DMS53 treated with DMSO at 0.1 percent for 48 hours (cell line): ENCODE results near the gene TXNDC11.
"Not testable (repeated sequence)": the region's sequence is repeated elsewhere in the genome, so short reads cannot be mapped to it uniquely, and the experiment has no call there.

Source experiments
- DNase-seq: peaks from one replicate; lab custom pipeline; 2025; ENCODE audit not compliant: unreplicated experiment; lab: John Stamatoyannopoulos, UW

Gene TXNDC11, protein sequence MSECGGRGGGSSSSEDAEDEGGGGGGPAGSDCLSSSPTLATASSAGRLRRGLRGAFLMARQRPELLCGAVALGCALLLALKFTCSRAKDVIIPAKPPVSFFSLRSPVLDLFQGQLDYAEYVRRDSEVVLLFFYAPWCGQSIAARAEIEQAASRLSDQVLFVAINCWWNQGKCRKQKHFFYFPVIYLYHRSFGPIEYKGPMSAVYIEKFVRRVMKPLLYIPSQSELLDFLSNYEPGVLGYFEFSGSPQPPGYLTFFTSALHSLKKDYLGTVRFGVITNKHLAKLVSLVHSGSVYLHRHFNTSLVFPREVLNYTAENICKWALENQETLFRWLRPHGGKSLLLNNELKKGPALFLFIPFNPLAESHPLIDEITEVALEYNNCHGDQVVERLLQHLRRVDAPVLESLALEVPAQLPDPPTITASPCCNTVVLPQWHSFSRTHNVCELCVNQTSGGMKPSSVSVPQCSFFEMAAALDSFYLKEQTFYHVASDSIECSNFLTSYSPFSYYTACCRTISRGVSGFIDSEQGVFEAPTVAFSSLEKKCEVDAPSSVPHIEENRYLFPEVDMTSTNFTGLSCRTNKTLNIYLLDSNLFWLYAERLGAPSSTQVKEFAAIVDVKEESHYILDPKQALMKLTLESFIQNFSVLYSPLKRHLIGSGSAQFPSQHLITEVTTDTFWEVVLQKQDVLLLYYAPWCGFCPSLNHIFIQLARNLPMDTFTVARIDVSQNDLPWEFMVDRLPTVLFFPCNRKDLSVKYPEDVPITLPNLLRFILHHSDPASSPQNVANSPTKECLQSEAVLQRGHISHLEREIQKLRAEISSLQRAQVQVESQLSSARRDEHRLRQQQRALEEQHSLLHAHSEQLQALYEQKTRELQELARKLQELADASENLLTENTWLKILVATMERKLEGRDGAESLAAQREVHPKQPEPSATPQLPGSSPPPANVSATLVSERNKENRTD

DNA sequence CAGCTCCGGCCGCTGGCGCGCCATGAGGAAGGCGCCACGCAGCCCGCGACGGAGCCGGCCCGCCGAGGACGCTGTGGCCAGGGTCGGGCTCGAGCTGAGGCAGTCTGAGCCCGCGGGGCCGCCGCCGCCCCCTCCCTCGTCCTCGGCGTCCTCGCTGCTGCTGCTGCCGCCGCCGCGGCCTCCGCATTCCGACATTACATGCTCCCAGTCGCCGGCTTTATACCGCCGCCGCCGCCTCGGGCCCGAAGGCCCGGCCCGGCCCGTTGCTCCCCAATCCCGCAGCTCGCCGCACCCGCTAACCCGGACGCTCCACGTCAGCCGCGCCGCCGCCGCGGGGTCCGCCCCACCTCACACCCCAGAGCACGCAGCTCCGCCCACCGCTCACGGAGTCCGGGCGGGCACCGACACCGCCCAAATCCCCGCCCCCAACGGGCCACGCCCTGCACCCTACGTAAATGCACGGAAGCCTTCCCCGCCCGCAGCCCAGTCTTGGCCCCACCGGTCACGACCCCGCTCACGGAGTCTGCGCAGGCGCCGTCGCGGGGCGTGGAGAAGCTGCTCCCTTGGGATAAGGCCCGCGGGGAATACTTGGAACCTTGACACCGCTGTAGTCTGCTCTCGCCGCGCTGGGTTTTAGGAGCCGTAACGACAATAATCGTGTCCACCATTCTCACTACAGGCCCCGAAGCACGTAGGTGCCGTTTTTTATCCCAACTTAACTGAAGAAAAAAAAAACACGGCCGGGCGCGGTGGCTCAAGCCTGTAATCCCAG lies at the start of gene TXNDC11:
Gene TXNDC11 (minus strand): TSS at position 322 of the 772 bp plus-strand sequence. CDS start 127 bp downstream, at position 195.
- peak; percentile 85 for DNase-seq

DNA sequence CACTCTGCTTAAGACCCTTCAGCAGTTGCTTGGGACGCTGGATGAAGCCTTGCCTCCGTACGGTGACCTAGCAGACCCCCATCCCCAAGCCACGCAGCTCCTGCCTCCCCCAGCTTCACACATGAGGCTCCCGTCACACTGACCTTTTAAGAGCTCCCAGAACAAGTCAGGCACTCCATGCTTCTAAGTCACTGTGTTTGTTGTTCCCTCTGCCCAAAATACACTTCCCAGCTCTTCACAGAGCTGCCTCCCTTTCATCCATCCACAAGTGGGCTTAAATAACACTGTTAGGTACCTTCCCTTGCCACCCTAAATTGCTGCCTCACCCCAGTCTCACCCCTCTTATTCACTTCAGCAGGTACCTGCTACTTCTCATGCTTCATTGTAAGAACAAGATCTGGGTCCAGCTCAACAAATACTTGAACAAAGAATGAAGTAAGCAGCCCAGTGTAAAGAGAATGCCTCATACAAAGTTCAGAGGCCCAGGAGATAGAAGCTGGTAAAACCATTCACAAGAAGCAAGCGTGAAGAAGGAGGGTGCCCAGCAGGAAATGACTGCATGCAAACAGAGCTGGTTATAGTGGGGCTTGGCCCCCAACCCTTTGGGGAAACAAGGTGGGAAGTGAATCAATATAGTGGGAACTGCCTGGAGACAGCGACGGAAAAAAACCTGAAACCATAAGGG lies 48.6 kb upstream of the TXNDC11 start:
- DNase-seq = peak; percentile 62

DNA sequence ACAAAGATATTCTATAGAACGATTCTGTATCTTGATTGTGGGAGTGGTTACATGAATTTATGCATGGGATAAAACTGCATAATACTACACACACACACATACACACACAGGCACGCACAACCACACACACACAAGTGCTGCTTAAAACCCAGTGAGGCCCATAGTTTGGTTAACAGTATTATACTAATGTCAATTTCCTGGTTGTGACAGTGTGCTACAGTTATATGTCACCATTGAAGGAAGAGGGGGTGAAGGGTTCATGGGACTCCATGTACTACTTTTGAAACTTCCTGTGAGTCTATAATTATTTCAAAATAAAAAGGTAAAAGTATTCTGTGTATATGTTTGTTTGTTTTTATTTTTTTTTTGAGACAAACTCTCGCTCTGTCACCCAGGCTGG lies 46.3 kb upstream of the TXNDC11 start:
- DNase-seq = no peak

DNA sequence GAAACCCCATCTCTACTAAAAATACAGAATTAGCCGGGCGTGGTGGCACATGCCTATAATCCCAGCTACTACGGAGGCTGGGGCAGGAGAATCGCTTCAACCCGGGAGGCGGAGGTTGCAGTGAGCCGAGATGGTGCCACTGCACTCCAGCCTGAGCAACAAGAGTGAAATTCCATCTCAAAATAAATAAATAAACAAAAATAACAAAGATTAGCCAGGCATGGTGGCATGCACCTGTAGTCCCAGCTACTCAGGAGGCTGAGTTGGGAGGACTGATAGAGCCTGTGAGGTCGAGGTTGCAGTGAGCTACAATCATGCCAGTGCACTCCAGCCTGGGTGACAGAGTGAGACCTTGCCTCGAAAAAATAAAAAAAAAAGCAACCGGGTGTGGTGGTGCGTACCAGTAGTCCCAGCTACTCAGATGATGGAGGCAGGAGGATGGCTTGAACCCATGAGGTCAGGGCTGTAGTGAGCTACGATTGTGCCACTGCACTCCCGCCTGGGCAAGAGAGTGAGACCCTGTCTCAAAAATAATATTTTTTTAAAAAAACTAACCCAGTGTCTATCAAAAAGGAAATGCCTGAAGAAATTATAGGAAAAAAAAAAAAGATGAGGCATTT lies 42.4 kb upstream of the TXNDC11 start:
- DNase-seq = not testable (repeated sequence)

DNA sequence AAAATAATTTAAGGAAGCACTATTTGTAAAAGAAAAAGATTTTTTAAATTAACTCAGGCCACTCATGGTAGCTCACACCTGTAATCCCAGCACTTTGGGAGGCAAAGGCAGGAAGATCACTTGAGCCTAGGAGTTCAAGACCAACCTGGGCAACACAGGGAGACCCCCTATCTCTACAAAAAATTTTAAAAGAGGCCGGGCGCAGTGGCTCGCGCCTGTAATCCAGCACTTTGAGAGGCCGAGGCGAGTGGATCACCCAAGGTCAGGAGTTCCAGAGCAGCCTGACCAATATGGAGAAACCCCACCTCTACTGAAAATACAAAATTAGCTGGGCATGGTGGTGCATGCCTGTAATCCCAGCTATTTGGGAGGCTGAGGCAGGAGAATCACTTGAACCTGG lies 41.7 kb upstream of the TXNDC11 start:
- not testable (repeated sequence) for DNase-seq

DNA sequence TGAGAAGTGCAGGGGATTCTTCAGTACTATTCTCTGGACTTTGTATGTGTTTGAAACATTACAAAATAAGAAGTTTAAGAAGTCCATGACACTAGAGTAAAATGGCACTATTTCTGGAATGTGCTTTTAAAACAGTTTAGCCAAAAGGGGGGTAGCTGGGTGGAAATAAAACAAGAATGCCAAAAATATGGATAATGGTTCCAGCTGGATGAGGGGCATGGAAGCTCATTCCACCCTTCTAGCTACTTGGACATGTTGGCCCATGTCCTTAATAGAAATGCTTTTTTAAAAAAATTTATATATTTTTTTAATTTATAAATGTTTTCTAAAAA lies 41.3 kb upstream of the TXNDC11 start:
- DNase-seq = no peak

DNA sequence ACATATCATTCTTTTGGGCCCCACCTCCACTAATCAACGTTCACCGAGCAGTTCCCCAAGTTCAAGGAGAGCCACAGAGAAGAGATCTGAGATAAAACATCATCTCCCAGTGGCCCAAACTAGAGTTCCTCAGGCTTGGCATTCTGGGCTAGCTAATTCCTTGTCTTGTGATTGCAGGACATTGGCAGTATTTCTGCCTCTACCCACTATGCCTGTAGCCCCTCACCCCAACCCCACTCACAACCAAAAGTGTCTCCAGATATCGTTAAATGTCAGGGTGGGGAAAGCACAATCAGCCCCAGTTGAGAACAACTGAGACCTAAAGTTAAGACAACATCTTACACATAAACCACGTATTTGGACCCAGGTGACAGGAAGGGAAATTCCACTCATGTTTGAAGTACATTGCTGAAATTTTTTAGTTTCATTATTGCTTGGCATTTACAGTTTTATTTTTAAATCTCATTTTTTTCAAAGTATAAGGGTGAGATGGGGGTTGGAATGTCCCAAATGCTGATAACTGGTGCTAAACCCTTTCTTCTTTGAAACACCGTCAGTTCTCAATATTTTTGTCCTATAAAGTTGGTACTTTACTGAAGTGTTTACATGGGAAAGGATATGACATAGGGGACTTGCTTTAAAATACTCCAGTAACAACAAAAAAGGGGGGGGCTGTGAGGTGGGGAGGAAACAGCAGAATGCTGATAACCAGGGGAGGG lies 40.8 kb upstream of the TXNDC11 start:
- DNase-seq = peak; percentile 31

DNA sequence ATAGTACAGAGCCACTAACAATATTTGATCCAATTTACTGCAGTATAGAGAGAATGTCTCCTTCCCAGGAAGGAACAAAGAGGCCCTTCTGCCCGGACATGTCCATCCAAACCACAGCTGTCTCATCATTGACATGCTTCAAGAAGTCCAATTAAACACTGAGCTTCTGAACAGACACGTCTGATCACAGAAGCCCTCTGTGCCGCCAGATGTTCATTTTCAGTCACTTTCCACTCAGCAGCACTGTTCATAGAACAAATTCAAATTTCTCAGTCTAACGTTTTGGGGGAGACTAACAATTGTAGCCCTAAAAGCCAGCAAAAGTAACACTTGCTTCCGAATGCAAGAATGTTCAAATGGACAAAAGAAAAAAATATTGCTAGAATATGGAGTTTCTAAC lies 39.1 kb upstream of the TXNDC11 start:
- peak; percentile 32 for DNase-seq

DNA sequence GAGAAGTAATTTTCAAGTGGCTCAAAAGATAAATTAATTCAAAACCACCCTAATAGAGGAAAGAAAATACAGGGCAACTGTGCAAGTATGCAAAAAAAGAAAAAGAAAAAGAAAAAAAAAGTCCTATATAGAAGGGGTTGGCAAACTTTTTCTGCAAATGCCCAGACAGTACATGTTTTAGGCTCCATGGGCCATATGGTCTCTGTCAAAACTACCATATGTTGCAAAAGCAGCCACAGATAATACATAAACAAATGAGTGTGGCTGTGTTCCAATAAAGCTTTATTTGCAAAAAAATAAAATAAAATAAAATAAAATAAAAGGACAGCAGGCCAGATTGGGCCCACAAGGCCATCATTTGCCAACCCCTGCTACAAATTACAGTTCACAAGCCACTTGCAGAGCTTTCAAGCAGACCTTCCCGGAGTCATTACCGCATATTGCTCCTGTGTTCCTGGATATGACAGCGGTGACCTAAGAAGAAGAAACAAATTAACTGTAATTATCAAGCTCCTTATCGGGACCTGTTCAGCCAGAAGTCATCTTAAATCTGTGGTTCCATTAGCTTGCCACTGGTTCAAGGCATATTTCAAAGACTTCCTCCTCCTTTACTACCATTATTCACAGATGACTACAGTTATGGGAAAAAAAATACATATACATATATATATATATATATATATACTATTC lies 38.5 kb upstream of the TXNDC11 start:
- DNase-seq = no peak

DNA sequence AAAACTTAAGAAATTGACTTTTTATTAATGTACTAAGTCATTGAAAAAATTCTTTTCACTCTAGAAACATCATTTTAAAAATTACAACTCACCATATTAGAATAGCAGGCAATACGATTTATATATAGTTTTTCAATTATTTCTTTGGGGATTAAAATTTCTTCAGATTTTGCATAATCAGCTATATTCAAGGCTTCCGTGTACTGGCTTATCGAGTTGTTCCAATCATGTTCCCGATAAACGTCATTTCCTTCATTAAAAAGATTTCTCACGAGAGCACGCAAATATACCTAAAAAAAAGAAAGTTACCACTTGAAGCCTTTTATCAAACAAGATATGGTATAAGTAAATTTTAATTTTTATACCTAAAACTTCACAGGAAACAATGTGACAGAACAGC lies 36.4 kb upstream of the TXNDC11 start:
- no peak for DNase-seq

DNA sequence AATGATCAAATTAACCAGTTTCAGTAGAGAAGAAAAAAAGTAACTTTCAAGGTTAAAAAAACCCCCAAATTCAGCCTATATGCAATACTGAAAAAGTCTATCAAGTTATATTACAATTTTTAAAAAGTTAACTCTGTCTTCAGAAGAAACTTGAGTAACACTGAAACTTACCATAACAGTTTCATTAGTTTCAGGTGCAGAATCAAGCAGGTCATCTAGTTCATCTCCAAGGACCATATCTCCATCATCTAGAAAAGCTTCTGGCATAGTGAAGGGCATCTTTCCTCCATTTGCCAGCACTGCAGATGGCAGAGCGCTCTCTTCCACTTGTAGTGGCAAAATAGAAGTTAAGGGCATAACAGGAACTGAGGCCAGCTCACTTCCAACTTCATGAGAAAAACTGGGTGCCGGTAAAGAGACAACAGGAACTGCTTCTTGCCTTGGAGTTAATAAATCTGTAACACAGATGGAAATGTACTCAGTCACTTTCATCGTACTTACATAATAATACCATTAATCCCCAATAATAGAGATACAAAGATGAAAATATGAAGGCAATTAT lies 31.5 kb upstream of the TXNDC11 start:
- DNase-seq = no peak

DNA sequence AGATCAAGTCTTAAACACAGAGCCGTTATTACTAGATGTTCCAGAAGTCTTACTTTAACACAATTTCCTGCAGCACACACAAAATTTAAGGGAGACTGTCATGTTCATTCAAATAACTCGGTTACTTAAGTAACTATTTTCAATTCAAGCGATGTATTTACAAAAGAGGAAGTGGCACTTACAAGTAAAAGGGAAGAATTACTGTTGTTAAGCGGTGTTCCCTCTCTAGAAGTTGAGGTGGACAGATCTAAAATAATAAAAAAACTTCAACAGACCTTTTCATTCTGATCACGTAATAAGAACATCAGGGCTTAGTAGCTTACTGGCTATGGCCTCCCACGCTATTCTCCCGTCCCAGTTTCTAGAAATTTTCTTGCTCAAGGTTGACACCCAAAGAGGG lies 26.2 kb upstream of the TXNDC11 start:
- no peak for DNase-seq

DNA sequence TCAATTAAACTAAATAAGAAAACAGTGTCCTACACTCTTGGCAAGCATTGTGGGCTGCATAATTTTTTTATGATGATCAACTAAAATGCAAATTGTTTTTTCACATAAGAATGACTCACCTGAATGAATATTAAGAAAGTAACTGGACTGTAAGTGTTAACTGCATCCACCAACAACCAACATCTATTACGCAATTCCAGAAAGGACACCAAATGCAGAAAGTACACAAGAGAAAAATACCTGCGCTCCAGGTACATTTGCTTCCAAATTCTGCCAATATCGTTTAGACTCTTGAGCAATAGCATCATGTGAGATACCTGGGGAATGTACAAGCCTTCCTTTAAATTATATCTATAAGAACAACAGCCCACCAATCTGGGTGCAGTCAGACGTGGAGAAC lies 19.8 kb upstream of the TXNDC11 start:
- no peak for DNase-seq

DNA sequence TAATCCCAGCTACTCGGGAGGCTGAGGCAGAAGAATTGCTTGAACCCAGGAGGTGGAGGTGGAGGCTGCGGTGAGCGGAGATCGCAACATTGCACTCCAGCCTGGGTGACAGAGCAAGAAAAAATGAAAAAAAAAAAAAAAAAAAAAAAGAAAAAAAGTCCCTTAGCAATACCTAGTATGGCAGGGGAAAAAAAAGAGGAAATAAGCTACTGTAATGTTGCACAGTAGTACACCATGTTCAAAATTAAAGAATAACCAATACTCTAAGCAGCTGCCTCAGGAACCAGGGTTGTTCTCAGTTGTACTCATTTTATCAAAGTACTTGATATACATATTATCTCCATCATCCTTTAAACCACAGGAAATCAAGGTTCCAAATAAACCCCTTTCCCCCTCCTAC lies 17.3 kb upstream of the TXNDC11 start:
- DNase-seq = no peak

DNA sequence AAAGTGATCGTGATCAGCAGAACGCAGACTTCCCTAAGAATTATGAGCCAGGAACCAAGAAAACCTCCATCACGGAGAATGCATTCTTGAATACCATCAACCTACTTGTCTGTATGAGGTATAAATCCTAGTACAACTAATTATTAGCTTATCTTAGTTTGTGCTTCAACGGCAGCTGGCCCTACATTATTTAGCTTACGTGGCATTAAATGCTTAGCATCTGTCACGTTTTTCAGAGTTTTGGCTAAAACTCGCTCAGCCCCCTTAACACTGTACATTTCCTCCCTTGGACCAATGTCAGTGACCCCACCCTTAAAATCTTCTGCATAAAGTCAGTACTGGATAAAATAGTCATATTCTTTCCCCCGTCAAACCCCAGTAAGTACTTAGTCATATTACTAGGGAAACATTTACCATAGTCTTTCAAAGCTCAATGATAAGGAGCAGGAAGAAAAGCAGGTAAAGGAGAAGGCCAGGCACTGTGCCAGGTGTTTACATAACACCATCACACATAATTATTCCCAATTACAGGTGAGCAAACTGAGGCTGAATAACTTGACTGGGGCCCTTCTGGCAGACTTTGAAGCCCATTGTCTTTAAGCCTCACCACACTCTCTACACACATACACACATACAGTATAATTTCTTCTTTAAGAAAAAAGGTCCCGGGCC lies 16.6 kb upstream of the TXNDC11 start:
- peak; percentile 41 for DNase-seq

DNA sequence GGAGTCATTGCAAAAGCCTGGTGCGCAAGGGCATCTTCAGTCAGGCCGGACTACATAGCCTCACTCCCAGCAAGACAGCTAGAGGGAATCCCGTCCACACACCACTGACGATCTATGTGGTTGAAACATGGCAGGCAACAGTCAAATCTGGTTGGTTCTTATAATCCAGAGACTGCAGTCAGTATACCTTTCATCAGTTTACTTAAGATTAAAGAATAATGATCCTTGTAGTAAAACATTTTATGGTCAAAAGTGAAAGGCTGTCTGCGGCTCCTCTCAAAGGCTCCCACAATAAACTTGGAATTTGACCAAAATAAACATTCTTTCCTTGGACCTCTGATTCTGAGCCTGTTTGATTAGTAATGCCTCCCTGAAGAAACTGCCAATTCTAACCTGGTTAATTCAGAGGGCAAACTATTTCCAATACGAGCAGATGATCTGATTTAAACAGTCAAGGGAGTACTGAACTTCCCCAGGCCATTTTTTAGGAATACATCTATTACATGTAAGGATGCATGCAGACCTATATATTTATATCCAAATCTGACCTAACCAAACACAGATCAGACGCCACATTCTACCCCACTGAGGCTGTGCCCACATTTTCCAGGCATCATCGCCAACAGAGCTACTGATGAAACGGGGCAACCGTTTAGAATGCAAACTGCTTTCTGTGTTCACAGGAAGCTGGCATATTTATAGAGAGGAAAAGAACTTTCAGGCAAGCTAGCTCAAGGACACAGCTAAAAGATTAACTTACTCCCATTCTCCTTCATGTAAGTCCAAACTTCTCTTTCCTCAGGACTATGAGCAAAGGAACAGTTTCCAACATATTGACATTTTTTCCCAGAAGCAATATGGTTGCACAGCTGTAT lies 15.3 kb upstream of the TXNDC11 start:
- DNase-seq = peak; percentile 20

DNA sequence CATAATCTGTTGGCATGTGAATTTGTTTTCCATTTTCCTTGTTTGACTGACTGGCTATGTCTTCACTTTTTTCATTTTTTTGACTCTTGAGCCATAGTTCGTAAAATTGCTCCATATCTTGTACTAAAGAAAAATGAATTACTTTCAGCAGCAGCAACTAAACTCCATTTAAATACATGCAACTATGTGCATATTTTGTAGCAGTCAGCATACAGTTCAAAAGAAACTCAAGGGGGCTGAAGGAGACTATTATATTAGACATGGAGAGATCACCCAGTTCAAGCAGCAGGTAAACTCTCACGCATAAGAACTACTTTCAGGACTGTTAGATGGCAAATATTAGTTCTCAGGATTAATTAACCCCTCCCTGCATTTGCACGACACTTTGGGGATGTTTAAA lies 13.6 kb upstream of the TXNDC11 start:
- DNase-seq = no peak
